ENCODE results near the gene APIP. TPM values are rescaled to one million over a fixed set of nuclear protein-coding genes. Genes with fewer than 3 reads are reported as not detected.

Gene APIP
- total and polyA plus RNA-seq, 2 donors from 2014 or later, result 26.5 to 53.6 TPM

DNA sequence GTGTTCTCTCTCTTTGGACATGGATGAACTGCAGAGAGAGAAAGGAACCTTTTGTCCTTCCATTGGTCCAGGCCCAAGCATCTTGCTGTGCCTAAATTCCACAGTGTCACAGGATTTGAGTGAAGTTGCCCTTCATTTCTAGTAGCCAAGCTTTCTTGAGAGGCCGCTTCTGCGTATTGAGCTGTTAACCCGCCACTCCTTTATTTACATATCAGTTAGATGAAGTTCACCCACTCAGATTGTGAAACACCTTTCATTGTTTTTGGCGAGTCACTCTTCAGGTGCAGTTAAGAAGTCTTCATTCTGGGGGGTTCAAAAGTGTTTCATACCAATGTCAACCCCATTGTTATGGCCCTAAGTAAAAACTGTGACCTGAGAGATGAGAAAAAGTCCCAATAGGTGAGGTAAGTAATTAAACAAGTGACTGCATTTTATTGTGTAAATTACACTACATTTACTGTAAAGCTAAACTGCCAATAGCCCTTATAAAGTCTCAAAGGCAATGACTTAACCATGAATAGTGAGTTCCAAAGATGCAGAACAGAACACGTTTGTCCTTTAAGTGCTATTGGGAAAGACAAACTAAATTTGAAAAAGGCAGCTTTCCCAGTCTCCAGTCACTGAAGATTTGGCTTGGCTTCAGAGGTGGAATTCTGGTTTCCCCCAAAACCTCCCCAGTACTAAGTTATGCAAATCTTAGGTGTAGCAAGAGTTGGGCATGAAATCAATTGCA, 61.0 kb downstream of the APIP start:
- Histone ChIP-seq H3K36me3 (ENCODE audit: control insufficient read depth in 2 of 3, insufficient read depth in 3 of 3, low read length in 3 of 3) (no peaks in the 10 kb centered on the region), H3K9me3 (ENCODE audit: control insufficient read depth in 2 of 3, insufficient read depth in 1 of 3, low read length in 3 of 3) (no peaks in the 10 kb centered on the region), H3K4me1 (ENCODE audit: control insufficient read depth in 2 of 3, insufficient read depth in 2 of 3, low read depth in 1 of 3, low read length in 3 of 3) (no peaks in the 10 kb centered on the region), H3K27me3 (ENCODE audit: control insufficient read depth, insufficient read depth, low read length) (no peaks in the 10 kb centered on the region), H3K4me3 (ENCODE audit: low read length in 3 of 3) (no peak overlapping the region), H3K9ac (ENCODE audit: low read length in 3 of 3) (no peak overlapping the region), H3K27ac (ENCODE audit: low read depth in 2 of 2, low read length in 2 of 2) (no peak overlapping the region)
- no peak for FAIRE-seq
- DNase-seq, result no peak
- intact Hi-C loops (cut with DNase I), result no loop called here
- TF ChIP-seq, protein P1, sequence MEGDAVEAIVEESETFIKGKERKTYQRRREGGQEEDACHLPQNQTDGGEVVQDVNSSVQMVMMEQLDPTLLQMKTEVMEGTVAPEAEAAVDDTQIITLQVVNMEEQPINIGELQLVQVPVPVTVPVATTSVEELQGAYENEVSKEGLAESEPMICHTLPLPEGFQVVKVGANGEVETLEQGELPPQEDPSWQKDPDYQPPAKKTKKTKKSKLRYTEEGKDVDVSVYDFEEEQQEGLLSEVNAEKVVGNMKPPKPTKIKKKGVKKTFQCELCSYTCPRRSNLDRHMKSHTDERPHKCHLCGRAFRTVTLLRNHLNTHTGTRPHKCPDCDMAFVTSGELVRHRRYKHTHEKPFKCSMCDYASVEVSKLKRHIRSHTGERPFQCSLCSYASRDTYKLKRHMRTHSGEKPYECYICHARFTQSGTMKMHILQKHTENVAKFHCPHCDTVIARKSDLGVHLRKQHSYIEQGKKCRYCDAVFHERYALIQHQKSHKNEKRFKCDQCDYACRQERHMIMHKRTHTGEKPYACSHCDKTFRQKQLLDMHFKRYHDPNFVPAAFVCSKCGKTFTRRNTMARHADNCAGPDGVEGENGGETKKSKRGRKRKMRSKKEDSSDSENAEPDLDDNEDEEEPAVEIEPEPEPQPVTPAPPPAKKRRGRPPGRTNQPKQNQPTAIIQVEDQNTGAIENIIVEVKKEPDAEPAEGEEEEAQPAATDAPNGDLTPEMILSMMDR (IDR thresholded peaks at IDR 0.05; ENCODE audit: borderline replicate concordance, extremely low read depth, insufficient read depth), result no peak

DNA sequence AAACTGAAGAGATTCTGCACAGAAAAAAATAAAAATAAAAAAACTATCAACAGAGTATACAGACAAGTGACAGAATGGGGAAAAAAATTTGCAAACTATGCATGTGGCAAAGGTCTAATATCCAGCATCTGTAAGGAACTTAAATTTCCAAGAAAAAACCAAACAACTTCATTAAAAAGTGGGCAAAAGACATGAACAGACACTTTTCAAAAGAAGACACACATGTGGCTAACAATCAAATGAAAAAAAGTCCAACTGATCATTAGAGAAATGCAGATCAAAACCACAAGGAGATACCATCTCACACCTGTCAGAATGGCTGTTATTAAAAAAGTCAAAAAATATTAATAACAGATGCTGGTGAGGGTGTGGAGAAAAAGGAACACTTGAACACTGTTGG, 64.3 kb downstream of the APIP start:
- H3K36me3 ChIP-seq (ENCODE audit: control insufficient read depth in 2 of 3, insufficient read depth in 3 of 3, low read length in 3 of 3), result no peaks in the 10 kb centered on the region
- H3K9ac ChIP-seq (ENCODE audit: low read length in 3 of 3), result no peak overlapping the region
- intact Hi-C loops (cut with DNase I), result no loop called here
- no peaks in the 10 kb centered on the region for H3K27me3 ChIP-seq (ENCODE audit: control insufficient read depth, insufficient read depth, low read length)
- no peak overlapping the region for H3K27ac ChIP-seq (ENCODE audit: low read depth in 2 of 2, low read length in 2 of 2)
- TF ChIP-seq, protein P1 (IDR thresholded peaks at IDR 0.05; ENCODE audit: borderline replicate concordance, extremely low read depth, insufficient read depth), result no peak
- H3K4me1 ChIP-seq (ENCODE audit: control insufficient read depth in 2 of 3, insufficient read depth in 2 of 3, low read depth in 1 of 3, low read length in 3 of 3), result no peaks in the 10 kb centered on the region
- no peak for DNase-seq
- H3K4me3 ChIP-seq (ENCODE audit: low read length in 3 of 3), result no peak overlapping the region
- no peaks in the 10 kb centered on the region for H3K9me3 ChIP-seq (ENCODE audit: control insufficient read depth in 2 of 3, insufficient read depth in 1 of 3, low read length in 3 of 3)
- no peak for FAIRE-seq

DNA sequence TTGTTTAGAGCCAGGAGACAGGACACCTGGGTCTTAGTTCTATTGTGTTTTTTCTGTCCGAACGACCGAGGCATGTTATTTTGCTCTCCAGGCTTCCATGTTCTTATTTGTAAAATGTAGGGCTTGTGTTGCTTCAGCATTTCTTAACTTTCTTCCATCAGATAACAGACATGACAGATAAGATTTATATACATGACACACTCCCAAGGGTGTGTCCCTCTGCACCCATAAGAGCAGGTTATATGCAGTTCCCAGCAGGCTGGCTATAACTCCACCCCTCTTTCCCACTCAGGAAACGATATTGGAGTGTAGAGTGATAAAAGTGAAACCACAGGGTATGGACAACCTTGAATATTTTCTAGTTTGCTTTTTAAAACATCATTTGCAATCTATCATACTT, 65.8 kb downstream of the APIP start:
- FAIRE-seq, result no peak
- H3K27me3 ChIP-seq (ENCODE audit: control insufficient read depth, insufficient read depth, low read length), result no peaks in the 10 kb centered on the region
- intact Hi-C loops (cut with DNase I), result no loop called here

More for the DNA sequence above, 65.8 kb downstream of the APIP start:
- Histone ChIP-seq H3K4me1 (ENCODE audit: control insufficient read depth in 2 of 3, insufficient read depth in 2 of 3, low read depth in 1 of 3, low read length in 3 of 3) (no peaks in the 10 kb centered on the region), H3K9ac (ENCODE audit: low read length in 3 of 3) (no peak overlapping the region), H3K27ac (ENCODE audit: low read depth in 2 of 2, low read length in 2 of 2) (no peak overlapping the region), H3K36me3 (ENCODE audit: control insufficient read depth in 2 of 3, insufficient read depth in 3 of 3, low read length in 3 of 3) (no peaks in the 10 kb centered on the region), H3K4me3 (ENCODE audit: low read length in 3 of 3) (no peak overlapping the region), H3K9me3 (ENCODE audit: control insufficient read depth in 2 of 3, insufficient read depth in 1 of 3, low read length in 3 of 3) (no peaks in the 10 kb centered on the region)
- TF ChIP-seq, protein P1 (IDR thresholded peaks at IDR 0.05; ENCODE audit: borderline replicate concordance, extremely low read depth, insufficient read depth), result no peak
- no peak for DNase-seq
